H1 (cell line): ENCODE results near the gene ZNF532. TPM values are rescaled to one million over a fixed set of nuclear protein-coding genes. Genes with fewer than 3 reads are reported as not detected.

ENCODE experiments used
- CTCF ChIA-PET: fragments of 300-600 bp; sonication (Branson Sonifier 250); formaldehyde crosslinking; loops from one replicate; lab custom pipeline; 2021; ENCODE audit not compliant: partially characterized antibody; lab: Charles Lee
- POLR2A ChIA-PET: fragments of 300-600 bp; sonication (Branson Sonifier 250); formaldehyde crosslinking; loops from one replicate; lab custom pipeline; 2021; ENCODE audit warnings: inconsistent platforms; ENCODE audit not compliant: partially characterized antibody; lab: Charles Lee
- DNase-seq, 2 experiments: peaks; one replicate each; pipeline versions ENCODE4 v3.0.0 to v3.0.0-alpha.2; 2010 to 2022; ENCODE audit warnings: low spot score in 2 of 2, low read depth in 1 of 2, mixed read lengths in 1 of 2
- FAIRE-seq: peaks from 2 replicates; lab custom pipeline; 2011; peaks lifted over from hg19 to GRCh38; lab: Jason Lieb, UNC
- H2AFZ ChIP-seq: 2 replicates; pipeline ENCODE4 v1.8.1; 2012; ENCODE audit warnings: low read length, inconsistent platforms
- H2AK5ac ChIP-seq: 2 replicates; pipeline ENCODE4 v1.6.1; 2013; ENCODE audit warnings: low read depth, low read length
- H2BK120ac ChIP-seq: replicated peaks from 2 replicates; pipeline ENCODE3; 2013; ENCODE audit warnings: low read depth, low read length, inconsistent platforms
- H2BK12ac ChIP-seq: 2 replicates; pipeline ENCODE4 v1.6.1; 2013; ENCODE audit warnings: low read depth, low read length
- H2BK15ac ChIP-seq: 2 replicates; pipeline ENCODE4 v1.6.1; 2013; ENCODE audit warnings: low read length
- H2BK20ac ChIP-seq: 2 replicates; pipeline ENCODE4 v1.6.1; 2013; ENCODE audit warnings: low read length
- H2BK5ac ChIP-seq: 2 replicates; pipeline ENCODE4 v1.6.1; 2013; ENCODE audit warnings: low read depth, low read length
- H3K14ac ChIP-seq: 2 replicates; pipeline ENCODE4 v1.6.1; 2013; ENCODE audit warnings: inconsistent platforms; ENCODE audit not compliant: insufficient read length
- H3K18ac ChIP-seq: 2 replicates; pipeline ENCODE4 v1.6.1; 2013; ENCODE audit warnings: low read length; ENCODE audit errors: extremely low read depth
- H3K23ac ChIP-seq: 2 replicates; pipeline ENCODE4 v1.6.1; 2013; ENCODE audit warnings: inconsistent platforms; ENCODE audit not compliant: insufficient read length
- H3K23me2 ChIP-seq: 2 replicates; pipeline ENCODE4 v1.6.1; 2013; ENCODE audit warnings: low read depth, low read length
- H3K27ac ChIP-seq: 2 replicates; pipeline ENCODE4 v1.6.1; 2011; ENCODE audit warnings: low read depth, low read length, inconsistent platforms
- H3K27me3 ChIP-seq, 4 experiments: replicated peaks in 1 of 4; 1 replicate in 1 of 4; 2 replicates in 3 of 4; pipeline versions ENCODE4 v1.6.1 to v1.8.1; 2011 to 2013; ENCODE audit warnings: low read length in 3 of 4, mild to moderate bottlenecking in 3 of 4, inconsistent platforms in 2 of 4, mixed read lengths in 2 of 4, moderate library complexity in 1 of 4; ENCODE audit not compliant: control insufficient read depth in 3 of 4, insufficient read depth in 3 of 4; ENCODE audit errors: extremely low read depth in 1 of 4
- H3K36me3 ChIP-seq, 4 experiments: 2 replicates each; pipeline versions ENCODE4 v1.6.1 to v1.8.1; 2011 to 2013; ENCODE audit warnings: mild to moderate bottlenecking in 4 of 4, low read length in 3 of 4, moderate library complexity in 2 of 4, control low read depth in 1 of 4, inconsistent platforms in 1 of 4; ENCODE audit not compliant: insufficient read depth in 4 of 4, control insufficient read depth in 2 of 4
- H3K4ac ChIP-seq: replicated peaks from 2 replicates; pipeline ENCODE3; 2013; ENCODE audit warnings: low read length, low read depth, mixed read lengths, inconsistent platforms; ENCODE audit not compliant: insufficient read length
- H3K4me1 ChIP-seq, 4 experiments: replicated peaks in 1 of 4; 1 replicate in 1 of 4; 2 replicates in 3 of 4; pipeline versions ENCODE4 v1.6.1 to v1.8.1; 2011 to 2013; ENCODE audit warnings: low read length in 3 of 4, inconsistent platforms in 2 of 4, mixed read lengths in 1 of 4; ENCODE audit not compliant: insufficient read depth in 4 of 4, control insufficient read depth in 3 of 4
- H3K4me2 ChIP-seq, 2 experiments: 2 replicates each; pipeline versions ENCODE4 v1.6.1 to v1.8.1; 2011 to 2013; ENCODE audit warnings: low read depth in 2 of 2, low read length in 2 of 2, control low read depth in 1 of 2, inconsistent platforms in 1 of 2, mild to moderate bottlenecking in 1 of 2; ENCODE audit not compliant: insufficient read depth in 1 of 2
- H3K4me3 ChIP-seq, 4 experiments: fragments of 200-600, 300-600 bp in 1 of 4; sonication (generic), shearing (Covaris generic), sonication (Bioruptor Twin) in 1 of 4; 2 replicates each; pipeline versions ENCODE4 v1.5.1 to v1.8.1; 2011 to 2016; ENCODE audit warnings: low read length in 4 of 4, low read depth in 3 of 4, control low read depth in 2 of 4, inconsistent platforms in 2 of 4, mild to moderate bottlenecking in 2 of 4, mixed read lengths in 1 of 4, moderate library complexity in 1 of 4; ENCODE audit not compliant: insufficient read depth in 2 of 4; ENCODE audit errors: extremely low read depth in 1 of 4
- H3K56ac ChIP-seq: replicated peaks from 2 replicates; pipeline ENCODE3; 2013; ENCODE audit warnings: low read depth, mild to moderate bottlenecking, mixed read lengths, low read length, inconsistent platforms; ENCODE audit not compliant: insufficient read length
- H3K79me1 ChIP-seq: 2 replicates; pipeline ENCODE4 v1.6.1; 2013; ENCODE audit warnings: low read depth, low read length, control low read depth
- H3K79me2 ChIP-seq, 2 experiments: 2 replicates each; pipeline versions ENCODE4 v1.6.1 to v1.8.1; 2012 to 2013; ENCODE audit warnings: low read length in 2 of 2, mild to moderate bottlenecking in 2 of 2, inconsistent platforms in 1 of 2; ENCODE audit not compliant: insufficient read depth in 2 of 2, control insufficient read depth in 1 of 2
- H3K9ac ChIP-seq, 4 experiments: replicated peaks in 1 of 4; 1 replicate in 1 of 4; 2 replicates in 3 of 4; pipeline versions ENCODE4 v1.6.1 to v1.8.1; 2011 to 2013; ENCODE audit warnings: low read depth in 3 of 4, low read length in 3 of 4, control low read depth in 2 of 4, mild to moderate bottlenecking in 2 of 4, moderate library complexity in 2 of 4, inconsistent platforms in 1 of 4; ENCODE audit errors: extremely low read depth in 1 of 4
- H3K9me3 ChIP-seq, 2 experiments: 2 replicates each; pipeline versions ENCODE4 v1.6.1 to v1.8.1; 2012 to 2013; ENCODE audit warnings: mild to moderate bottlenecking in 2 of 2, moderate library complexity in 2 of 2, control low read depth in 1 of 2, inconsistent platforms in 1 of 2, low read depth in 1 of 2, low read length in 1 of 2, mixed read lengths in 1 of 2; ENCODE audit not compliant: insufficient read depth in 2 of 2
- H4K20me1 ChIP-seq, 2 experiments: replicated peaks in 1 of 2; 2 replicates each; pipeline versions ENCODE3 to v1.8.1; 2011 to 2013; ENCODE audit warnings: inconsistent platforms in 2 of 2, low read length in 2 of 2, mild to moderate bottlenecking in 1 of 2; ENCODE audit not compliant: insufficient read depth in 2 of 2, control insufficient read depth in 1 of 2
- H4K5ac ChIP-seq: 2 replicates; pipeline ENCODE4 v1.6.1; 2013; ENCODE audit warnings: low read length, low read depth, mixed read lengths, inconsistent platforms; ENCODE audit not compliant: insufficient read length
- H4K8ac ChIP-seq: 2 replicates; pipeline ENCODE4 v1.8.0; 2013; ENCODE audit warnings: mild to moderate bottlenecking, moderate library complexity, low read length, inconsistent platforms; ENCODE audit not compliant: insufficient read depth; ENCODE audit errors: extremely low read depth
- H4K91ac ChIP-seq: replicated peaks from 2 replicates; pipeline ENCODE3; 2013; ENCODE audit warnings: low read length, mixed read lengths, inconsistent platforms; ENCODE audit not compliant: insufficient read length
- FOSL1 ChIP-seq: IDR thresholded peaks from 2 replicates; pipeline ENCODE4 v1.6.1; 2011; ENCODE audit warnings: mild to moderate bottlenecking, low read depth, low read length, moderate library complexity; ENCODE audit not compliant: insufficient read depth
- JUN ChIP-seq: IDR thresholded peaks from 2 replicates; pipeline ENCODE4 v1.6.1; 2011; ENCODE audit warnings: low read depth, mild to moderate bottlenecking, improper control_type of control experiment, low read length
- MAX ChIP-seq: IDR thresholded peaks from 2 replicates; pipeline ENCODE4 v1.6.1; 2012; ENCODE audit warnings: inconsistent platforms
- RAD21 ChIP-seq, 2 experiments: IDR thresholded peaks in 1 of 2; conservative IDR thresholded peaks in 1 of 2; 2 replicates each; pipeline ENCODE4 v1.6.1; 2011; ENCODE audit warnings: low read depth in 2 of 2, low read length in 2 of 2, improper control_type of control experiment in 1 of 2, inconsistent platforms in 1 of 2, mild to moderate bottlenecking in 1 of 2, moderate library complexity in 1 of 2
- RNF2 ChIP-seq: fragments of 200-900, 300-1000 bp; sonication (generic); IDR thresholded peaks from 2 replicates; pipeline ENCODE4 v1.7.1; 2016; ENCODE audit warnings: borderline replicate concordance, low read depth, mild to moderate bottlenecking, antibody characterized with exemption, low read length; ENCODE audit not compliant: poor library complexity, severe bottlenecking; ENCODE audit errors: missing control alignments
- SP2 ChIP-seq: IDR thresholded peaks from 2 replicates; pipeline ENCODE4 v1.6.1; 2012; ENCODE audit warnings: mild to moderate bottlenecking, low read length, inconsistent platforms
- SP4 ChIP-seq: IDR thresholded peaks from 2 replicates; pipeline ENCODE4 v1.6.1; 2012; ENCODE audit warnings: low read length, inconsistent platforms
- WGBS, 2 experiments: shearing (Covaris generic) in 1 of 2; methylation state at CpG; one replicate each; pipeline versions ENCODE4 v1.1.6 to v1.1.7; 2013 to 2015; ENCODE audit warnings: low lambda C conversion rate in 2 of 2, mixed read lengths in 2 of 2, inconsistent platforms in 1 of 2, low coverage in 1 of 2, missing lambda C conversion rate in 1 of 2; ENCODE audit not compliant: insufficient replicate concordance in 2 of 2, insufficient coverage in 1 of 2, insufficient read length in 1 of 2; ENCODE audit errors: extremely low coverage in 1 of 2, missing lambda C conversion rate in 1 of 2; 5-methylcytosine and 5-hydroxymethylcytosine counted together
- polyA plus RNA-seq, 7 experiments: library from polyadenylated mRNA; depleted of rRNA in 3 of 7; stranded (reverse) in 5 of 7; unstranded in 2 of 7; fragments of >200 nt in 5 of 7; fragments of 200-250 nt in 2 of 7; gene quantifications; 1 replicate in 5 of 7; 2 replicates in 1 of 7; 4 replicates in 1 of 7; pipeline versions ENCODE4 v1.2.1 to v1.2.3, GENCODE V29; 2011 to 2013; ENCODE audit warnings: missing spikeins in 2 of 7, mixed read lengths in 2 of 7
- total RNA-seq: library from RNA; stranded (reverse); fragmentation: NEBNext Ultra II Directional; extraction: Animal tissue kit (Norgen Biotek cat#: 25700); gene quantifications from 2 replicates; pipeline ENCODE4 v1.2.1, GENCODE V29; 2021

Gene ZNF532
- total and polyA plus RNA-seq, 2 of the 8 experiments (the other 6 are each of a cell fraction or from before 2014, with no cell fraction given) = 143 to 240 TPM

GRCh38 chr18:59024829-59025228 lies 160.2 kb downstream of the ZNF532 start:
- H4K91ac ChIP-seq = no peak overlapping the region
- H3K79me1 ChIP-seq = no peaks in the 10 kb centered on the region
- no peaks in the 10 kb centered on the region for H3K27me3 ChIP-seq
- H2AFZ ChIP-seq = no peak overlapping the region
- no peak overlapping the region for H2AK5ac ChIP-seq
- no peak overlapping the region for H2BK120ac ChIP-seq
- H3K23ac ChIP-seq = no peak overlapping the region
- DNase-seq (no peak), FAIRE-seq (no peak)
- ChIA-PET CTCF (interaction anchor here (1.1 to 2.1 kb wide), 2 partner anchors 30 to 32 kb away, joined by 4 to 6 read pairs; no protein-coding TSS in a partner anchor), POLR2A (interaction anchor here (1.1 kb wide), 1 partner anchor 64 kb away, joined by 3 read pairs; no protein-coding TSS in a partner anchor)
- 87% methylated on average over 3 of the region's 3 CpGs; no CpG with 5 or more reads in 1 of the 2 experiments for WGBS, 2 experiments
- H2BK20ac ChIP-seq = no peak overlapping the region
- H3K18ac ChIP-seq = no peak overlapping the region
- H3K4me2 ChIP-seq = no peak overlapping the region
- H3K14ac ChIP-seq = no peak overlapping the region
- no peak overlapping the region for H3K4me3 ChIP-seq
- peaks cover 0 to 3% (median 1%) of the 10 kb centered on the region in 4 experiments; a peak in 4 of 7 replicates for H3K4me1 ChIP-seq
- H3K27ac ChIP-seq = no peak overlapping the region
- H2BK15ac ChIP-seq = no peak overlapping the region
- no peak overlapping the region for H4K8ac ChIP-seq
- no peak overlapping the region for H2BK5ac ChIP-seq
- no peak overlapping the region for H3K56ac ChIP-seq
- no peaks in the 10 kb centered on the region for H3K79me2 ChIP-seq
- no peak overlapping the region for H4K5ac ChIP-seq
- no peaks in the 10 kb centered on the region; a peak in 1 of 4 replicates for H3K9me3 ChIP-seq
- no peak overlapping the region for H3K9ac ChIP-seq
- no peak overlapping the region for H2BK12ac ChIP-seq
- H4K20me1 ChIP-seq = no peaks in the 10 kb centered on the region
- H3K23me2 ChIP-seq = no peaks in the 10 kb centered on the region
- no peak overlapping the region for H3K4ac ChIP-seq
- H3K36me3 ChIP-seq = no peaks in the 10 kb centered on the region
- TF ChIP-seq SP4 = no peak
- TF ChIP-seq JUN = no peak
- no peak for TF ChIP-seq RAD21 (IDR thresholded peaks at IDR 0.05 in 1 of 2, conservative IDR thresholded peaks at IDR 0.05 in 1 of 2; ENCODE audit: low read depth in 2 of 2, low read length in 2 of 2)
- TF ChIP-seq MAX = no peak
- TF ChIP-seq FOSL1 = no peak
- TF ChIP-seq RNF2 = no peak
- no peak for TF ChIP-seq SP2
